ENCODE measurements around the gene COL1A1. TPM values are rescaled to one million over a fixed set of nuclear protein-coding genes. Genes with fewer than 3 reads are reported as not detected.

COL1A1 gene
- total RNA-seq, 1 experiment from 2014 or later, result 0.03 TPM

DNA sequence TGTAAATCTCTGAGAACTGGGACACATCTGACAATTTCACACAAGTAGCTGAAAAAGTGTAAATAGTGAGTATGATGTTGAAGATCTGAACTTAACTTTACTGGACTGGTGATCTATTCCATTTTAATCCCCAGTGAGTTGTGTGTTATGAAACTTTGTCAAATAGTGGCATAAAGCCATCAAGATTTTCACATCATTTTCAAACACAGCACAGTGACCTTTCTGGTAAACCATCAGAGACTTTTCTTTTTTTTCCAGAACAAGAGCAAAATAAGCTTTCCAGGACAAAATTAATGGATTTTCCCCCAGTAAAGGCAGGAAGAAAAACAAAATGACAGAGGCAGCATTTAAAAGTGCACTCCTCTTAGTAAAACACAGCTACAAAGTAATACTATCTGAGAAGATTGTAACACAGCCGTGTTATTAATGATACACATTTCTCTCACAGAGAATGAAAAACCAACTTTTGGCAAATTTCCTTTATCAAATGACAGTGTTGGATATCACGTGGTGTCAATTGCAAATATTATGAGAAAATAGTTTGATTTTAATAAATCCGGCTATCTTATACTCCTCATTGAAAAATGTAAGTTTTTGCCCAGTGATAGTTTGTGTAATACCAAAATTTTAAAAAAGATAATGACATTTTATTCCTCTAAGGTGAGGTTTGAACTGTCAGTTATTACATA, 16.8 kb upstream of the COL1A1 start:
- DNase-seq (ENCODE audit: low read depth, low spot score), result no peak
- in situ Hi-C loops (cut with HindIII; ENCODE audit: low pct_unique_long_range_greater_than_20kb, low sequenced_read_pairs), result no loop called here

DNA sequence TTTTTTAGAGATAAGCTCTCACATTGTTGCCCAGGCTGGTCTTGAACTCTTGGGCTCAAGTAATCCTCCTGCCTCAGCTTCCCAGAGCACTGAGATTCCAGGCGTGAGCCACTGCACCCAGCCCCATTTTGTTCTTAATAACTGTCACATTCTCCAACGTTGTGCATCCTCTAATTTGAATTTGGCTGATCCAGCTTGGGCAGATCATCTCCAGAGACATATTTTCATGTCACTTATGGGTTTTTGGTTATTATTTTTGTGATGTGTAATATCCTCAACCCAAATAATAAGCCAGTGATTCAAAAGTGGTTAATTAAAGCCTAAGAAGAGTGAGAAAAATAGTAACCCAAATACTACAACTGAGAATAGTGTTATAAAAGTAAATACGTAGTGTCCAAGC, 16.2 kb upstream of the COL1A1 start:
- no peak for DNase-seq (ENCODE audit: low read depth, low spot score)
- in situ Hi-C loops (cut with HindIII; ENCODE audit: low pct_unique_long_range_greater_than_20kb, low sequenced_read_pairs), result no loop called here

DNA sequence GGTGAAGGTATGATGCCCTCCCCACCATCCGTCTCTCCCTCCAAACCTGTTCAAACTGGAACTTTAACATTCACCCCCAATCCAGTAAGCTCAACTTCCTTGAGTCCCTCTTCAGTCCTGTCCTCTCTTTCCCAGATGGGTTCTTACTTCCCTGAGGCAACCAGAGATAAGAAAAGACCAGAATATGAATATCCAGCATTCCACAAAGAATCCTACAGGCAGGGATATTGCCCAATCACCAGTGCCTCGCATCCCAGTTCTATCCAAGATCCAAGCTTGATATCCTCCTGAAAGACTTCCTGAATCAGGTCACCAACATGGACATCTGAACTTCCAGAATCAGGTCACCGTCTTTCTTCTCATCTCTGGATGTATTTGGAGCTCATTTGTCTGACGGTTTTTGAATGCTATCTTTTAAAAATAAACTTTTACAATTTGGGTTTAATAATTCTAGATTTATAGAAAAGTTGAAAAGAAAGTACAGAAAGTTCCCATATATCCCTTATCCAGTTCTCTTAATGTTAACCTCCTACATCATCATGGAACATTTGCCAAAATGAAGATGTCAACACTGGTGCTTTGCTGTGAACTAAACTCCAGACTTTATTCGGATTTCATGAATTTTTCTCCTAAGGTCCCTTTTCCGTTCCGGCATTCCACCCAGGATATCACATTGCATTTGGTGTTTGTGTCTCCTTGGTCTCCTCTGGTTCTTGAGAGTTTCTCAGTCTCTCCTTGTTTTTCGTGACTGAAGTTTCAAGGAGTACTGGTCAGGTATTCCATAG, 13.7 kb upstream of the COL1A1 start:
- in situ Hi-C loops (cut with HindIII; ENCODE audit: low pct_unique_long_range_greater_than_20kb, low sequenced_read_pairs), result no loop called here
- no peak for DNase-seq (ENCODE audit: low read depth, low spot score)

DNA sequence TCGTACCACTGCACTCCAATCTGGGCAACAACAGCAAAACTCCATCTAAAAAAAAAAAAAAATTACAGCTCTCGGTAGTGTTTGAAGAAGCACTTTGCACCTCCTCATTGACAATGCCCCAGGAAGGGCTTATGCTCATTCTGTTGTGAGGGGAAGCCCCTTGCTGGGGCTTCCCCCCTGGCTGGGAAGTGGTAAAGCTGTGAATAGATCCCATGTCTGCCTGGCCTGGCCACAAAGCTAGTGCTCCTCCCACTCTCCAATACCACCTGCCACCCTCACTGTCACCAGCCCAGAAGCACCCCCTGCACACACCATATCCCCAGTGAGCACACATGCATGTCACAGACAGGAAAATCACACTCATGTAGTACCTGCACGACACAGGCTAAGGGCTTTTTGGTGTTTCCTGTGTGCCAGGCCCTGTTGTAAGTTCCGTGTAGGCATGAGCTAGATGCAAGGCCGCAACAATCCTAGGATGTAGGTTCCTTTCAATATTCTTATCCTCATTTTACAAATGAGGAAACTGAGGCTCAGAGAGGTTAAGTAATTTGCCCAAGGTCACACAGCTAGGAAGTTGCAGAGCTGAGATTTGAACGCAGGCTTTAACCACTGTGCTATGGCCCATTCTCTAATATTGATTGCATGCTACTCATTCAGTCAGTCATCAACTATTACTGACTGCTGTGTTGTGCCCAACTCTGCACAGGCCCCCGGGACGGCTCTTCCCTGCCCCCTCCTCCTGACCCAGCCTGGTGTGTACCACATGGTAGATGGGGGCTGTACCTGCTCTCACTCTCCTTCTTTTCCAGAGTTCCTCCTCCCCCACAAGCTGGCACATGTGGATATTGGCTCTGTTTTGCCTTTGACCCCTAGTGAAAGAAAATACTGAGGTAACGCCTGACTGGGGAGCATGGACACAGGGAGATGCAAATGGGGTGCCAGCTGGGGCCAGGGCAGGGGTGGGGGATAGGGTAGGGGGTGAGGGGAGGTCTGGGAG, 11.9 kb upstream of the COL1A1 start:
- DNase-seq (ENCODE audit: low read depth, low spot score), result no peak
- in situ Hi-C loops (cut with HindIII; ENCODE audit: low pct_unique_long_range_greater_than_20kb, low sequenced_read_pairs), result no loop called here

GRCh38 chr17:50212121-50212843, 10.9 kb upstream of the COL1A1 start:
- in situ Hi-C loops (cut with HindIII; ENCODE audit: low pct_unique_long_range_greater_than_20kb, low sequenced_read_pairs), result no loop called here
- DNase-seq (ENCODE audit: low read depth, low spot score), result no peak

DNA sequence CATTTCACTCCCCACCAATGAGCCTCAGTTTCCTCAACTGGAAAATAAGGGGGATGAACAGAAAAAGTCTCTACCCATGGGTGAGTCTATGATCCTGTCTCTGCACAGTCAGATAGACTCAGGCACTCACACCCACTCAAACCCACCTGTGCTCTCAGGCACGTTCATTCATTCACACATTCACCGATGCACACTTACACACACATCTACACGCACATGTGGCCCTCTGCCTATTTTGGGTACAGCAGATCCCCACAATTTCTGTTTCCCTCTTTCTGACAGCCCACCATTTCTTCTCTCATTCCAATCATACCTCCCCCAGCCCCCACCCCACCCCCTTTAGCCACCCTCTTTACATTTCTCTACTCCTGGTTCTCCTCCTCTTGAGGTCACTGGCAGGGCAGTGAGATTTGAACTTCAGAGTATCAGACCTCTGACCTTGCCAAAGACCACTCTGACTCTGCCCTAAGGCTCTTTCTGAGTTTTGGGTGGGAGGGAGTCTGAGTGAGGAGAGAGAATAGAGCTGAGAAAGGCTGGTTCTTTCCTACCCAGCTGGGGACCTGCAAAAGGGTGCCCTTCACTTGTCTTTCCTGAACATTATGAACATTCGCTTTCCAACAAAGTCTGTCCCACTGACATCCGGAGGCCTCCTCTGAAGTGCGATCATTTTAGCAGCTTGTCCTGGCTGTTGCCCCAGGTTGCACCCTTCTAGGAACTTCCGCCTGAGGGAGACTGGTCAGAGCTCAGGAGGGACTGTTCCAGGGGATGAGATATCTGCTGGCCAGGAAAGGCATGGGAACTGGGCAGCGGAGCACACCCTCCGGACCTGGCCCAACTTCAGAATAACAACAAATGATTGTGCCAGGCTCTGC, 10.1 kb upstream of the COL1A1 start:
- in situ Hi-C loops (cut with HindIII; ENCODE audit: low pct_unique_long_range_greater_than_20kb, low sequenced_read_pairs), result no loop called here
- DNase-seq (ENCODE audit: low read depth, low spot score), result no peak

DNA sequence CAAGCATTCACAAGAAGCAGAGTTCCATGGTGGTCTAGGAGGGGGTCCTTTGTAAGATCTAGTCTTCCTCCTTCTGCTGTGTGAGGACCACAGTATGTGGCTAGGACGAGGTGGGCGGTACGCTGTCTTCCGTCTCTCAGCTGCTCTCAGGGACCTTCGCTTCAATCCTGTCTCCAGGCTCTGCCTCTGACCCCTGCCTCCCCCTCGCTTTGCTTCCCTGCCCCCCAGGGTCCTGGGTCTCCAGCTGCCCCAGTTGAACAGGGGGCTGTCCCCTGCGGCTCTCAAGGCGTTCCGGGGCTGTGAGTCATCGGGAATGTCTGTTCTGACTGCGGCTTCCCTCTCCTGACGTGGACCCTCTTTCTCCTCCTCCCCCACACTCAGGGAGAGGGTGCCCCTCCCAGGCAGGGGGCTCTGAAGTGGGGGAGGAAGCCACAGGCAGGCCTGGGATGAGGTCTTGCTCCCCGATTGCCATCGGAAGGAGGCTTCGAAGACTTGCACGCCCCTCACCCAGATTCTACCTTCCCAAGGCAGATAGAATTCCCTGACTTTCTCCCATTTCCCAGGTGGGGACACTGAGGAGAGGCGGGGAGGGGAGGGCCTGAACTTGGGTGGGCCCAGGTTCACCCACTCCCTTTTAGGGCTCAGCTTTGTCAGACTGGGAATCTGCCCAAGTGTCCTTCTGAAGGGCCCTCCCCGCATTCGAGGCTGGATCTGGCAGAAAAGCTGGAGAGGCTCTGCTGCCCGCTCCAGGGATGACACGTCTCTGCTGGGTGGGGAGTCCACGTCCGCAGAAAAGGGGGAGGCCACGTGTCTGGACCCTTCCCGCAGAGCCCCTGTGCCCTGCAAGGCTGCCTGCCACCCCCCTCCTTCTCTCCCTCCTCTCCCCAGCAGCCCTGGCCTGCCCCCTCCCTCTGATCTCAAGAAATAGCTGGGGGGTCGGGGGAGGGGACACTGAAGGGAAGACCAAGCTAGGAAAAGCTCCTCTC, 9.1 kb upstream of the COL1A1 start:
- no peak for DNase-seq (ENCODE audit: low read depth, low spot score)
- in situ Hi-C loops (cut with HindIII; ENCODE audit: low pct_unique_long_range_greater_than_20kb, low sequenced_read_pairs), result no loop called here

GRCh38 chr17:50209472-50210239, 8.2 kb upstream of the COL1A1 start:
- DNase-seq (ENCODE audit: low read depth, low spot score), result no peak
- in situ Hi-C loops (cut with HindIII; ENCODE audit: low pct_unique_long_range_greater_than_20kb, low sequenced_read_pairs), result no loop called here

GRCh38 chr17:50209133-50209471, 7.7 kb upstream of the COL1A1 start:
- DNase-seq (ENCODE audit: low read depth, low spot score), result no peak
- in situ Hi-C loops (cut with HindIII; ENCODE audit: low pct_unique_long_range_greater_than_20kb, low sequenced_read_pairs), result no loop called here

GRCh38 chr17:50208611-50209061, 7.2 kb upstream of the COL1A1 start:
- in situ Hi-C loops (cut with HindIII; ENCODE audit: low pct_unique_long_range_greater_than_20kb, low sequenced_read_pairs), result no loop called here

GRCh38 chr17:50207792-50208567, 6.5 kb upstream of the COL1A1 start:
- no peak for DNase-seq (ENCODE audit: low read depth, low spot score)
- in situ Hi-C loops (cut with HindIII; ENCODE audit: low pct_unique_long_range_greater_than_20kb, low sequenced_read_pairs), result no loop called here

More at GRCh38 chr17:50208611-50209061, 7.2 kb upstream of the COL1A1 start:
- no peak for DNase-seq (ENCODE audit: low read depth, low spot score)

DNA sequence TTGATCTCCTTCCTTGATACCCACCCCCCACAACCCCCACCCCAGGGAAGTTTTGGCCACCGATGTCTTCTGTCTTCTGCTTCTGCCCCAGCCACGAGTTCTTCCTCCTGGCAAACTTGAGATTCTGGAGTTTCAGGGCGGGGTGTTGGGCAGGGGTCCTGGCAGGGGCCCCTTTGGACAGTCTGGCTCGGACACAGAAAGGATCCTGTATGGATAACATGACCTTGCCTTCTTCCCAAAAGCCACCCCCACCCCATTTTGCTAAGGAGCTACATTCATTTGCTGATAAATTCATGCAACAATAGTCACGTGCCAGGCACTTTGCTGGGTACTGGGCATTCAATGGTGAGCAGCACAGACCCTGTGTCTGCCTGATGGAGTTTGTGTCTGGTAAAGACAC, 5.9 kb upstream of the COL1A1 start:
- in situ Hi-C loops (cut with HindIII; ENCODE audit: low pct_unique_long_range_greater_than_20kb, low sequenced_read_pairs), result no loop called here
- no peak for DNase-seq (ENCODE audit: low read depth, low spot score)

GRCh38 chr17:50206604-50207293, 5.3 kb upstream of the COL1A1 start:
- in situ Hi-C loops (cut with HindIII; ENCODE audit: low pct_unique_long_range_greater_than_20kb, low sequenced_read_pairs), result no loop called here
- no peak for DNase-seq (ENCODE audit: low read depth, low spot score)

Data from SK-MEL-5 (cell line).